ENCODE measurements around the gene FRAS1.
A peak's percentile ranks its signal among the peaks of the same experiment; 100 is the strongest.

FRAS1 gene

DNA sequence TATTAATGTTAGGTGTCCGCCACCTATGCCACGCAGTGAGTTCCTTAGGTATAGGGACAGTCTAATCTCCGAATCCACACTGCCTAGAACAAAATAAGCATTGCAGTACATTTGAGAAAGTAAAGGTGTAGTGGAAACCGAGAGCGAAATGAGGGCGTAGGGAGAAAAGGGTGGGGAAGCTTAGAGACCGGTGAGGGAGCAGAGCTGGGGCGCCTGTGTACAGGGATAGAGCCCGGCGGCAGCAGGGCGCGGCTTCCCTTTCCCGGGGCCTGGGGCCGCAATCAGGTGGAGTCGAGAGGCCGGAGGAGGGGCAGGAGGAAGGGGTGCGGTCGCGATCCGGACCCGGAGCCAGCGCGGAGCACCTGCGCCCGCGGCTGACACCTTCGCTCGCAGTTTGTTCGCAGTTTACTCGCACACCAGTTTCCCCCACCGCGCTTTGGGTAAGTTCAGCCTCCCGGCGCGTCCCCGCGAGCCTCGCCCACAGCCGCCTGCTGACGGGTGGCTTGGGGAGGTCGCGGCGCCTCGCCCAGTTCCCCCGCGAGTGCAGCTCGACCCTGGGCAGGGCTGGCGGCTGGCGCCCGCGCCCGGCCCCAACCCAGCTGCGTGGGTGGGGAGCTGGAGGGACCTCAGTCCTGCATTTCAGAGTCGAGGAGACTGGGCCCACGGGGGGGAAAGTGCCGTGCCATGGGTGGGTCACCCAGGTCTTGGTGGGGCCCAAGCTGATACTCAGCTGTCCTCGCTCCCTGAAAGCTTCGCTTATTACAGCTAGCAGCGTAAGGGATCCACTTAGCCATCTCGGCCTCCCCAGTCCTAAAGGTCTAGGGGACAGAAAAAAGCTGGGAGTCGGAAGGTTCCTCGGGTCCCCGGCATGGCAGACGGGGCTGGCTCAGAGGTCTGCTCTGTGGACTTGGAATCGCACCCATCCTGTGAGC lies 494.6 kb downstream of the FRAS1 start, which contains the start of gene ANXA3:
Gene ANXA3 (plus strand): TSS at position 351 of the 932 bp plus-strand sequence. CDS start 2,704 bp downstream, outside the sequence.
- no peak for DNase-seq (ENCODE audit: low spot score)

DNA sequence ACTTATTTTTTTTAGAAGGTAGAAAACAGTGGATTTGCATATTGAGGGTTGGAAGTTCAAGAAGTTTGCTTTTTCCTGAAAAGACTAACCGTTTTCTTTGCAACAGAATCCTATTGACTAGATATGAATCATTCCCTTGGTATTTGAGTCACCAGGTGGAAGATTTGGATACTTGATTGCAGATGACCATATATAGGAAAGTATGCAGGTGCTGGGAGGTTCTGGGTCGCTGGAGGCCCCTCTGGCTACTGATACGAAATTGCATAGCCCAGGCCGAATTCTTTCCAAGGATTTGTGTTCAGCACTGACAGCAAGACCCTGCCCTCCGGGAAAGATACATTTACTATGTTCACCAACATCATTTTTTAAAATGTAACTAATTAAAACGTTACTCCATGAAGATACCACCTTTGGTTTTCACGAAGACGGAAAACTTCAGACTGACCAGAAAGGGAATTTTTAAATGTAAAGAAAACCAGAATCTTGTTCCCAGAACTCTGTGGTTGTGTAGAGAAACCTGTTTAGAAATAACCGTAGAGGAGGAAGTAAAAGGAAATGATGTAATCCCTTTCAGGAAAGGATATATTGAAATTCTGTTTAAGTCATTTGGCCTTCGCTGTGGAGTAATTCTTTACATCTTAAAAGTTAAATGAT lies 495.4 kb downstream of the FRAS1 start:
- no peak for DNase-seq (ENCODE audit: low spot score)

DNA sequence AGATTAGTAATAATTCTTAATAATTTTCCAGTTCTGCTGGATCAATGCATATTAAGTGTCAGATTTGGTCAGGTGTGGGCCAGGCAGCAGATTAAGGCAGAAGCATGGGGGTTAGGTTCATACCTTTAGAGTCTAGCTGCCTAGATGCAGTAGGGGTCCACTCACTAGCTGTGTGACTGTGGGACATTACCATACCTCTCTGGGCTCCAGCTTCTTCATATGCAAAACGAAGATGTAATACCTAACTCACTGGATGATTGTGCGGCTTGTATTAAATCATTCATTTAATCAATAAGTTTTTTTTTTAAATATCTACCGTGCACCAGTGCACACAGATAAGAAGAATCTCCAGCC lies 495.9 kb downstream of the FRAS1 start:
- no peak for DNase-seq (ENCODE audit: low spot score)

DNA sequence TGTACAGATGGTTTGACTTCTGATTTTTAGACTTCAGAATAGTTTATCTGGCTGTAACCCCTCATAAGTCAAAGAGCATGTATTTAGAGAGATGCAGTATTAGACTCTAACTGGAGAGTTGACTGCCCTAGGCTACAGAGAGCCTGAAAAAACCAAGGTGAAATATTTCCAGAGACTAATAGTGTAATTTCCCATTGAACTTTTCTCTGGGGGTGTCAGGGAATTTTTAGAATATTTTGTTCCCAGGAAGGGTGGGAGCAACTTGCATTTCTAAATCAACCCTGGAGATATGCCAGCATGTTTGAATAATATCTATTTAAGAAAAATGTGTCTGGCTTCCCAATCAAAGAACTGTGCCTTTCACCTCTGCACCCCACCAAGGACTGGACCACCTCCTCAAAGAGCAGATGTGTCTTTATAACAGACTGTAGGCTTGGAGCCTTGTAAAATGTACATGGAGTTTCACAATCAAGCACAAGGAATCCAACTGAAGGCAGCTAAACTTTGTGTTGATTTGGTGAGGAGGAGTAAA lies 496.5 kb downstream of the FRAS1 start:
- no peak for DNase-seq (ENCODE audit: low spot score)

DNA sequence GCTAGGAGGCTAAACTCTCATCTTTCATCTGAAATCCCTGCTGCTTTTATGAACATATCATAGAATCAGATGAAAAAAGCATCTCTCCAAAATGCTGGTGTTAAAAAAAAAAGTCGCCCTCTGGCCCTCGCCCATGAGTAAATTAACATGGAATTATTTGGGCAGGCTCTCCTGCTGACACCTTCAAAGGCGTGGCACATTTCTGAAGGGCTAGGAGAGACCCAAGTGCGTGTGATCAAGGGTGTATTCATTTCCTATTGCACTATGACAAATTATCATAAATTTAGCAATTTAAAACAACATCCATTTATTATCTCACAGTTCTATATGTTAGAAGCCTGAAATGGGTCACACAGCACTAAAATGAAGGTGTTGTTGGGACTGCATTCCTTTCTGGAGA lies 499.5 kb downstream of the FRAS1 start:
- DNase-seq (ENCODE audit: low spot score), result no peak

DNA sequence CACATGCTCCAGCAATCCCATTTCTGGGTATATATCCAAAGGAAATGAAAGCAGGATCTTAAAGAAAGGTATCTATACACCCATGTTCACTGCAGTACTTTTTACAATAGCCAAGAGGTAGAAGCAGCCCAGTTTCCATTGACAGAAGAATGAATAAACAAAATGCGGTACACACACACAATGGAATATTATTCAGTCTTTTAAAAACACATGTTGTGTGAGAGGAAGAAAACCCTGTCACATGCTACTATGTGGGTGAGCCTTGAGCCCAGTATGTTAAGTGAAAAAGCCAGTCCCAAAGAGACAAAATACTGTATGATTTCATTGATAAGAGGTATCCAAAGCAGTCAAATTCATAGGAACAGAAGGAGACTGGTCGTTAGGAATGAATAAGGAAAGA lies 500.7 kb downstream of the FRAS1 start:
- DNase-seq (ENCODE audit: low spot score), result no peak

DNA sequence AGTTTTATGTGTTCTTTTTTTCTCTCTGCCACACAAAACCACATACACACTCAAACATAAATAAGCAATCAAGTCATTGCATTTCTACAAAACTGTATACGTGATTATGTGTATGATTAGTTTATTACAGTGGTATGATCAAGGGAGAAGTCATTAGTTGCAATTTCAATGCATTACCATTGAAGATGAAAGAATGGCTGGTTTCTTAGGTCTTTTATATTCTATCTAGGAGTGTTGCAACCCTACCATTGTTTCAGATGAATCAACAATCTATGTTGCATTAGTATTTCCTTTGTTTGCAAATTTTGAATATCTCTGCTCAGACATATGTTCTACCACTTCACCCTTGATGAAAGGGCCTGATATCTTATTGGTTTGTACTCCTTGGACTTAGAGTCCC lies 501.3 kb downstream of the FRAS1 start:
- DNase-seq (ENCODE audit: low spot score), result no peak

DNA sequence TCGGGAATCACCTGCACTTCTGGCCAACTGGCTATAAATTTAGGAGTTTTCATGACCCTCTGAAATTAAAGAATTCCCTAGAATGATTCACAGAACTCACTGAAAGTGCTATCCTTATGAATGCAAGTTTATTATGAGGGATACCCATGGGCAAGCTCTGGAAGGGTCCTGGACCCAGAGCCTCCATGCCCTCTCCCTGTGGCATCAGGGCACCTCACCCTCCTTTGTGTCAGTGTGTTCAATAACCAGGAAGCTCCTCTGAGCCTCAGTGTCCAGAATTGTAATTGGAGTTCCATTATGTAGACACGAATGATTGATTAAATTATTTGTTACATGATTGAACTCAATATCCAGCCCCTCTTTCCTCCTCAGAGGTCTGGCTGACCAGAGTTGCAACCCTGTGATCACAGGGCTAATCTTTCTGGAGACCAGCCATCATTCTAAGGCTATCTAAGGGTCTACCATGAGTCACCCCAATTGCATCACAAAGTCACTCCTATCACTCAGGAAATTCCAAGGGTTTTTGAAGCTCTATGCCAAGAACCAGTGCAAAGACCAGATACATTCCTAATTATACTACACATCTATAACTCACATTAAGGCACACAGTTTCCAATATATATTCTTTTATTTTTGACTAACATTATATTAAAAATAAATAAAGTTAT lies 503.3 kb downstream of the FRAS1 start:
- DNase-seq (ENCODE audit: low spot score), result no peak

DNA sequence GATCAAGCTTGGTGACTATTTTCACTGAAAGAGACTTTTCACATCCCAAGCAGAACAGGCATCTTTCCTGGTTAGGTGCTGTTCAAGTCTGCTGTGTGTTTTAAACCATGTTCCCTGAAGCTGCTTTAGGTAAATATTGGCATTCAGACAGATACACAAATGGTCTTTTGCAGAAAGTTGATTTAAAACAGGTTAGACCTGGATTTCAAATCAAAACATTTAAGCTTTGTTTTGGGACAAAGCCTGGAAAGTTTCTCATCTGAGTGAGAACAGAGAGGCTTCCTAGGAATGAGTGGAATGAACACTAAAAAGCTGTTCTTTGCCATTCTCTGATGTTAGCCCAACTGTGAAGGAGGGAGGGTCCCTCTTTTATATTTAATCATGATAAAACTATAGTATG lies 504.6 kb downstream of the FRAS1 start:
- no peak for DNase-seq (ENCODE audit: low spot score)

DNA sequence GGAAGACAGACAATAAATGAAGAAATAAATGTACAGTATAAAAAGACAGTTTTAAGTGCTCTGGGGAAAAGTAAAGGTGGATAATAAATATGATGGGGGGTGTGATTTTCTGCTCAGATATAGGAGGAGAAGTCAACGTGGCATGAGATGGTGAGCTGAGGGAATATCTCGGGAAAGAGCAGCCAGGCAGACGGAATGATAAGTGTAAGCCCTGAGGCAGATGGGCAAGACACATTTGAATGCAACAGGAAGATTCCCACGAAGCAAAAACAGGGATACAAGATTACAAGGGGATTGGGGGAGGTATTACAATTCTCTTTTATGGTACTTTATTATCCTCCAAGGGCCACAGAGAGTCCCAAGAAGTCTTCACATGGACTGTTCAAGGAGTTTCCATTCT lies 505.6 kb downstream of the FRAS1 start:
- no peak for DNase-seq (ENCODE audit: low spot score)

DNA sequence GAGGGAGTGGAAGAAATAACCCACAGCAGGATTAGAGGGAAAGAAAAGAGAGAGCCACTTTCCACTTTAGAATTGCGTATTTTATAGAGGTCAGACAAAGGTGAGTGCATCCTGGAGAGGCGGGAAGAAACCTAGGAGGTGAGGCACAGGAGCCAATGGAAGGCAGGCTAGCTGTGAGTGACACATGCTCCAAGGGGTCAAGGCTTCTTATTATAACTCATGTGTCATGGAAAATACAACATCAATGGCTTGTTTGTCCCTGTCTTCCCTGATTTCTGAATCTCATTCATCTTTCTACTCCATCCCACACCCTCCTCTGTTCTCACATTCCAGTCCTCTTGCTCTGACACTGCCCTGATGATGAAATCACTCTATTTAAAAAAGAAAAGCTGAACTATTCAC lies 508.8 kb downstream of the FRAS1 start:
- DNase-seq (ENCODE audit: low spot score), result no peak

DNA sequence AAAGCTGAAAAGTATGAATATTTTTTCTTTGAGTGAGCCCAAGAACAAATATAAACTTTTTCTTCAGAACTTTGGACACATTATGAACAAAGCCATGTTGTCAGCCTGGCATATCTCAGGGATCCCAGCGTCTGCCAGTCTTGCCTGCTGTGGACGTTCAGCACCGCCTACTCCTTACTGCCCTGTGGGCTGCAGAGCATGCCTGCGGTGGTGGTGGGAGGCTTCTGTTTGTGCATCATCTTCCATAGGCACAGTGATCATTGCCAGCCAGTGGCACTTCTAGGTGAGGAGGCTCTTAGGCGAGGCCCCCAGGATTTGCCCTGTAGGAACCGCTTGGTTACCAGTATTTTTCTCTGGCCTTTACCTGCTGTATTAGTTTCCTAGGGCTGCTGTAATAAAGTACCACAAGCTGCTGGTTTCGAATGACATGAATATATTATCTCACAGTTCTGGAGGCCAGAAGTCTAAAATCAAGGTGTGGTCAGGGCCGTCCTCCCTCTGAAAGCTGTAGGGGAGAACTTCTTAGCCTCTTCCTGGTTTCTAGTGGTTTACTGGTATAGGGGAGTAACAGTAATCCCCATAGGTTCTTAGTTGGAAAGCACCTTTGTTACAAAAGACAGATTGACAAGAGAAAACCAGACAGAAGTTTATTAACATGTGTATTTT lies 509.8 kb downstream of the FRAS1 start:
- no peak for DNase-seq (ENCODE audit: low spot score)

DNA sequence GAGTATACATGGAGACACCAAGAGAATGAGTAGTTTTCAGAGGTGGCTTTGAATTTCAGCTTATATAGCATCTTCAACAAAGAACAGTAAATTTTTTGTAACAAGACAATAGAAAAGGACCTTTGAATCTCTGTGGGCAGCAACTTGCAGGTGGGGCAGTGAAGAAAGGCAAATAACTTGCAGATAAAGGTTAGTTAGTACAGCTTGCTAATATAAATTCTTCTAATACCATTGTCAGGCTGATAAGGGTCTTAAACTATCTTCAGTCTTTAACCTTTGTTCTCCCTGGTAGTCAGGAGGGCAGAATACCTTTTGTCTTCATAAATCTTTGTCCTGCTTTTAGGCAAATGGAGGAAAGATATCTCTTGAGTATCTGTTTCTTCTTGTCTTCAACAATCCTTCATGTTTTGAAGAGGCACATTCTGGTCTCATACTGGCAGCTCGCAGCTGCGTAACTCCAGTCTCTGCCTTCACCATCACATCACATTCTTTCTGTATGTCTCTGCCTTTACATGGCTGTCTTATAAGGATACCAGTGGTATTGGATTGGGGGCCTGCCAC lies 510.5 kb downstream of the FRAS1 start:
- DNase-seq (ENCODE audit: low spot score), result no peak

DNA sequence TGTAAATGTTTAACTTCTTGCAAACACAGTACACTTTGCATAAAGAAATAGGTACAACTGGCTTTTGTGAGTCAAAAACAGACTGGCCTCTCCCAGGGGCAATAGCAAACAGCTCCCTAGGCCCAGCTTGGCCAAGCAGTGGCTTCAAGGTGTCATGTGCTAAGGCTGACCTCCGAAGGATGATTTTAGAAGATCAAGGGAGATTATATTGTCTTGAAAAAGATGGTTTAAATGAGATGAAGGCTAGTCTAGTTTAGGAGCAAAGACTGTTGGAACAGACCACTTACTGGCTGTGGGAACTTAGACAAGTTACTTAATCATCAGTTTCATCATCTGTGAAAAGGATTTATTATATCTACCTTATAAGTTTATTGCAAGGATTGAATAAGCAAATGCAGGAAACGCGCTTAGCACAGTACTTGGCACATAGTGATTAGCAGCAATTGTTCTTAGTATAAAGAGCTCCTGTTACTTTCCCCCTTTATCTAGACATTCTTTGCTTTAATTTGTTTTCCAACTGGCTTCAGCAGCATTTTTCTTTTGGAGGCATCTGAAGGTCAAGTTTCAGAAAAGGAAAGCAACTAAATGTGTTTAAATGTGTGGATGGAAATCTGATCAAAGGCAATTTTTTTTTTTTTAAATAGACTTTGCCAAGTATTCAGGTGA lies 511.6 kb downstream of the FRAS1 start:
- DNase-seq (ENCODE audit: low spot score), result no peak

DNA sequence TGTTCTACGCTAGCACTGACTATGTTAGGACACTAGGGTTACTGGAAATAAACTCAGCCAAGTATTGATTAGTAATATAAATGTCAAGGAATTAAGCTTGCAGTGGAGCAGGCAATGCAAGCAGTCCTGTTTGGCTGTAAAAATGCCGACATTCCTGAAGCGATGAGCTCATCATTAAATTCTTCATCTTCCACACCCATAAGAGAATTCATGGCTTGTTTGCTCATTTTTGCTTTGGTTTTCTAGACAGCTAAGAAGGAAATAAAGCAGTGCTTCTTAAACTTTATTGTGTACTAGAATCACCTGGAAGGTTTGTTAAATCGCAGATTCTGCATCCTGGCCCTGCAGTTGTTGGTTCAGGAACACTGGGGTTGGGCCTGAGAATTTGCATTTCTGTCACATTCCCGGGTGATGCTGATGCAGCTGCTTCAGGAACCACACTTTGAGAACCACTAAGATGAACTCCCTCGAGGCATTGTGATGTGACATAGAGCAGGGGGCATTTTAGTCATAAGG lies 512.2 kb downstream of the FRAS1 start:
- DNase-seq (ENCODE audit: low spot score), result no peak

DNA sequence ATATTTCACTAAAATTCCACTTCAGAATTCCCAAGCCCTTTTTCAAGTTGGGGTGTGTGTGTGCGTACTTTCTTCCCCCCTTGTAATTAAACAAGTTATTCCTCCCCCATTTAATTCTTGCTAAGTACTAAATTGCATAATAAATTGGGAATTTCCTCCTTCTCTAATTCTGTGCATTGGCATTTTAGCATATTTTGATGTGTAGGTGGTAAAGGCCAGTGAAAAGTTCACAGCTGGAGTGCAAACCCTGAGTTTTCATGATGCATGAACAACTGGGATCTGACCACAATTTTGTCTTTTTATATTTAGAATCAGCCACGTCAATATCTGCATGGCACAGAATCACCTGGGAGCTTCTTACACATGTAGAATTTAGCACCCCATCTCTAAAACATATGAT lies 513.0 kb downstream of the FRAS1 start:
- DNase-seq (ENCODE audit: low spot score), result no peak

DNA sequence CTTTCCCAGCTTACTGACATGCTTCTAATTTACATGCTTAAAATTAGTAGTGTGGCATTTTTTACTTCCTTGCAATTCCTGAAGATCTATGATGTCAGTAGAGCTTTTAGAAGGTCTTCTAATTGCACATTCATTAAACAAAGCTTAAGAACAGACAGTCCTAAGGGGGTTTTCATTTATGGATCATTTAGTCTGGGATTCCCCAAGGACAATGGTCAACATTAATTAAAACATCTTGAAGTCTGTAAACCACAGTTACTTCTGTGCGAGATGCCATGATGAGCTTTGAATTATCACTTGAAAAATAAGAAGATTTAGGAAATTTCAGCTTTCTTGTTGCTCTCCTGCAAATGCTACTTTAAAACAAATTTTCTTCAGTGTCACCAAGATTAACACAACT lies 514.7 kb downstream of the FRAS1 start:
- DNase-seq (ENCODE audit: low spot score), result no peak

DNA sequence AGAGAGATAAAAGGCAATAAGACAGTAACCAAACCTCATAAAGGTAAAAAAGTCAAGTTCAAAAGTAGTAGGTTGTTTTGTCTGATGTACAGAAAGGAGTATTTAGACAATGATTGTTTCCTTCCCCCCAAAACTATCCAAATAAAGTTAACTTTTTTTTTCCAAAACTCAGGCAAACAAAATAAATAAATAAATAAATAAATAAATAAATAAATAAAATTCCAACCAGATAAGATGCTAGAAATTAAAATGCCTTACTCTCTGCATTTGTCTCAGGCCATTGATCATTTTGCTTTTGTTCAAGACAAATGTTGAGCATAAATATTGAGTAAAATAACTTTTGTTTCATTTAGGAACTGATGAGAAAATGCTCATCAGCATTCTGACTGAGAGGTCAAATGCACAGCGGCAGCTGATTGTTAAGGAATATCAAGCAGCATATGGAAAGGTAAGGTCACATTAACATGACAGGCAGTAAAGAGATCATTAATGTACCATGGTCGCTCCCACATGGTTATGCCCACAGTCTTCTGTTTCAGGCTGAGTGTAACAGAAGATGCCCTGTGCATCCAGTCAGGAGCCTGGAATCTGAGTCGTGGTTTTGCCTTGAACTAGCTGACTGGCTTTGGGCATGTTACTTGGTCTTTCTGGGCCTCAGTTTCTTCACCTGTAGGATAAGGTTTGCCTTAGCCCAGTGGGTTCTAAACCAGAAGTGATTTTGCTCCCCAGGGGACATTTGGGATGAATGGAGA lies 521.7 kb downstream of the FRAS1 start:
- no peak for DNase-seq (ENCODE audit: low spot score)

DNA sequence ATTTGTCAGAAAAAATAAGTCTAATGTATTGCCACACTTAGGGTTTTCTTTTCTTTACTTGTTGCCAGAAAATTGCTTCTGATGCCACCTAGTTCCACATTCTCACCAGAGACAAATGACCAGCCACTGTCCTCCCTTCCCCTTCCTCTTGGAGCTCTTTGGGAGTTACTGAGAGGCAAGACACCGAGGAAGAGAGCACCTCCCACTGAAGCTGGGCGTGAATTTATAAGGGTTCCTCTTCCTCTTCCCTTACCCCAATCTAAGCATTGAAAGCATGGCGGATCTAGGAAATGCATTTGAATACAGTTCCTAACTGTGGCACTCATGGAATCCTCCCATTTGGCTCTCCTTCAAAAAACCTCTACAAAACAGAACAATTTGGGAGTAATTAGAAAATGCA lies 524.5 kb downstream of the FRAS1 start:
- DNase-seq (ENCODE audit: low spot score), result no peak

DNA sequence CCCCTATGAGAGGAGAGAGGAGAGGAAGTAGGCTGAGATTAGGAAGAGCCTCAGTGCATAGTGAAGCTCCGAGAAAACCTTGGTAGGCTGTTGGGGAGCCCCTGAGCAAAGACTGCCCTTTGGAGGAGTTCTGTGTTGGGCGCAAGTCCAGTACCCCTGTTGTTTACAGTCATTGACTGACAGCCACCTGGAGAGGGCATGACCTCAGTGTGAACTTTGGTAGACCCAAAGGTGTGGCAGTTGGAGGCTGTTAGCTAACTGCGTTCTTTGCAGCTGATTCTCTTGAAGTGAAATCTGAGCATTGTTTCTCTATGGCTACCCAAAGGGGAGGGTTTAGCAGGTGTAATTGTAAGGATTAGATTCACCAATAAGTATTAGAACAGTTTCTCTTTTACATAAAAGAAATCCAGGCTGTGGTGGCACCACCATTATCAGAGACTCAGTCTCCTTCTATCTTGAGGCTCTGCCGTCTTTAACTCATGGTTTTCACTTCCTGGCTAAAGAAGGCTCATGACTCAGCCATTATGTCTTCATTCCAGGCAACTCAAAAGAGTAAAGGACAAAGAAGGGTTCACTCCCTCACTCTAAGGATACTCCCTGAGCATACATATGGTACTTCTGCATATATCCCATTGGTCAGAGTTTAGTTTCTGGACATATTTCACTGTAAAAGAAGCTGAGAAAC lies 527.9 kb downstream of the FRAS1 start:
- DNase-seq (ENCODE audit: low spot score), result peak; percentile 10
